ENCODE data around the gene TMTC2.
A peak's percentile ranks its signal among the peaks of the same experiment; 100 is the strongest.

TMTC2 gene

GRCh38 chr12:82883394-82884355 is 197.0 kb downstream of the TMTC2 start:
- DNase-seq (ENCODE audit: low spot score) = no peak

DNA sequence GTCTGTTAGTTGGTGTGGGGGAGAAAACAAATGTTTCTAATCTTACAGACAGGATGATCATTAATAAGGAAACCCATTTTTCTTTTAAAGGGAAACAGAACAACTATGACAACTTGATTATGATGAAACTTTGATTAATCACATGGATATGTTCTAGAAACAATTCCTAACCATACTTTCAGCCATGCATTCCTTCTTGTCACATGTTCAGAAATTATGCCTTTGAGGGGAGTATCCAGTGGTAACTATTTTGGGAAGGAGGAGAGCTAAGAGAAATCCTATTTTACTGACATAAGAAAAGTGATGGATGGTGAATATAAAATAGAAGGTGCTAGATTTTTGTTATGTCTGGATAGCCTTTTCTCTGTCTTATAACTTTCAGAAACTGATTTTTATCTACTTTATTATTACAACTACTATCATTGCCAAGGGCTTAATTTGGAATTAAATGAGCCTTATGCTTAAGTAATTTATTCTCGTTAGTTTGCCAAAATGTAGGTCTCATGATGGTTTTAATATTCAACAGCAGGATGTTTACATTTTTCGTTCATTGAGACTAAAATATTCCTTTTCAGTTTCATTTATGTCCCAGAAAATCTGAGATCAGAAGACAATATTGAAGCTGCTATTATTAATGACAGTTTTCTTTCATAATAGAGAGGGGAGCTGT is 200.1 kb downstream of the TMTC2 start:
- no peak for DNase-seq (ENCODE audit: low spot score)

GRCh38 chr12:82893896-82894295 is 207.2 kb downstream of the TMTC2 start:
- peak; percentile 10 for DNase-seq (ENCODE audit: low spot score)

DNA sequence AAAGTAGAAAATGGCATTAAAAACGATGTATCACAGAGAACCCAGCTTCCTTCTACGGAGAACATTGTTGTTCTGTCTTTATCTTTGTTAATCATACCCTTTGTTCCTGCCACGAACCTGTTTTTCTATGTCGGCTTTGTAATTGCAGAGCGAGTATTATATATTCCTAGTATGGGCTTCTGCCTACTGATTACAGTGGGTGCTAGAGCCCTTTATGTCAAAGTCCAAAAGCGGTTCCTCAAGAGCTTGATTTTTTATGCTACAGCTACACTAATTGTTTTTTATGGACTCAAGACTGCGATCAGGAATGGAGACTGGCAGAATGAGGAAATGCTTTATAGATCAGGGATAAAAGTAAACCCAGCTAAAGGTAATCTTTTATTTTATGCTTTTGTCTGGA is 209.6 kb downstream of the TMTC2 start:
- no peak for DNase-seq (ENCODE audit: low spot score)

DNA sequence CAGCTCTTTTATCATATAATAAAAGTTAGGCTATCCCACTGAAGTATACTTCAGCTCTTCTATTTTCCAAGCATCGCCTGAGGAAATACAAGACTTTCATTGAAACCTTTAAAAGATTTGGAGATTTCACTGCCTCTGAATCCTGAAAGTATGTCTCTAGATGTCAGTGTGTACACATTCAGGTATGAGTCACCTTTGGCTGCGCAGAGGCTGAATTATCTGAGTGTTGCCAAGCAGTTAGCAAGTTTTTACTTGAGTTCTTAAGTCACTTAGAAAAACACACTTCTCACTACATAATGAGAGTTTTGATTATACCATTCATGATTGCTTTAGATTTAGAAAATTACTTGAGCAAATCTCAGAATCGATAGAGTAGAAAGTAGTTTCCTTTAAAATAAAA is 210.3 kb downstream of the TMTC2 start:
- DNase-seq (ENCODE audit: low spot score) = no peak

DNA sequence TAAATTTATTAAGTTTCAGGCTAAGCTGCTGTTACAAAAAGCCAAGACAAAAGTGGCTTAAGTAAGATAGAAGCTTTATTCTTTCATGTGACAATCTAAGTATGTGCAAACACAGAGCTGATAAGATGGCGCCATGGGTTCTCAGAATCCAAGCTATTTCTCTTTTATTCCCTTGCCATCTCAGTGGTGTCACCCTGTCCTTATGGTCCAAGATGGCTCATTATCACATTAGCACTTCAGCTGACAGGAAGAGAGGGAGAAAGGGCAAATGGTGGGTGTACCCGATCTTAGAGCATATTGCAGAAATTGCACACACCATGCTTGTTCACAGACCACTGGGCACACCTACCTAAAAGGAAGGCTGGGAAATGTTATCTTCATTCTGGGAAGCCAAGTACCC is 211.7 kb downstream of the TMTC2 start:
- DNase-seq (ENCODE audit: low spot score) = no peak

GRCh38 chr12:82904219-82904790 is 217.6 kb downstream of the TMTC2 start:
- no peak for DNase-seq (ENCODE audit: low spot score)

DNA sequence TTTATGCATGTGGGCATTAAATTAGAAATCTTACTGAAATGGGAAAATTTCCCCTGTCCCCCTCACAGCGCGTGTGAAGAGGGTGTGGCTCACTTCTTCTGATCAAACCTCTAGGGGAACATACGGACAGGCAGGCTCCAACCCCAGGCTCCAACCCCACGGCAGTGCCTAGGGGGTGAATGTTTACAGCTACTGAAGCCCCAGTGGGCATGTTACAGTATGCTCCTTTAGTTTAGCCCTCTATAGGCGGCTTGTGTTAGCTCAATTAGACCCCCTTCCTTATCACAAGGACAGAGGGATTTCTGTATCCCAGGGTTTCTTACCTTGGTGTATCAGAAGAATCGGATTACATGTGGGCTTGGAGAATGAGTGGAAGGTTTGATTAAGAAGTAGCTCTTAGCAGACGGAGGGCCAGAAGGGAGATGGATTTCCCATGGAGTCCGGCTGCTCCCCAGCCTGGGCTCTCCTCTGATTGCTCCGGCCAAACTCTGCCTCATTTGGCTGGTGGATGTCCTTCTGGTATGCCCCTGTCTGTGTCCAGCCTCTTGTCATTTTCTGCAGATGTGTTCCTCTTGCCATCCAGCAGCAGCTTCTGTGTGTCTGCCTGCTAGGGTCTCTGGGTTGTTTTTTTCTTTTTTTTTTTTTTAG is 223.7 kb downstream of the TMTC2 start:
- DNase-seq (ENCODE audit: low spot score) = no peak

DNA sequence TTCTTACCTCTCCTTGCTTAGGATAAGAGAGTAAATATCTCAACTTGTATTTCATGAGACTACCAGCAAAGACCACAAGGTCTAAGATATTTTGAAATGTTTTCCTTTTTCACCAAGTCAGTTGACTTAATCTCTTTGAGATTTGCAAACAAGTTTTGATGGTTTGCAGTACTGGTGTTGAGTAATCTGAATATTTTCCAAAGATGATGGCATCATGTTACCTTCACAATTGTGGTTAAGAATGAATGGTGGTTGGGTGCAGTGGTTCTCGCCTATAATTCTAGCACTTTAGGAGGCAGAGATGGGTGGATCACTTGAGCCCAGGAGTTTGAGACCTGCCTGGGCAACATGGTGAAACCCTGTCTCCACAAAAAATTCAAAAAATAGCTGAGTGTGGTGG is 225.7 kb downstream of the TMTC2 start:
- DNase-seq (ENCODE audit: low spot score) = no peak

DNA sequence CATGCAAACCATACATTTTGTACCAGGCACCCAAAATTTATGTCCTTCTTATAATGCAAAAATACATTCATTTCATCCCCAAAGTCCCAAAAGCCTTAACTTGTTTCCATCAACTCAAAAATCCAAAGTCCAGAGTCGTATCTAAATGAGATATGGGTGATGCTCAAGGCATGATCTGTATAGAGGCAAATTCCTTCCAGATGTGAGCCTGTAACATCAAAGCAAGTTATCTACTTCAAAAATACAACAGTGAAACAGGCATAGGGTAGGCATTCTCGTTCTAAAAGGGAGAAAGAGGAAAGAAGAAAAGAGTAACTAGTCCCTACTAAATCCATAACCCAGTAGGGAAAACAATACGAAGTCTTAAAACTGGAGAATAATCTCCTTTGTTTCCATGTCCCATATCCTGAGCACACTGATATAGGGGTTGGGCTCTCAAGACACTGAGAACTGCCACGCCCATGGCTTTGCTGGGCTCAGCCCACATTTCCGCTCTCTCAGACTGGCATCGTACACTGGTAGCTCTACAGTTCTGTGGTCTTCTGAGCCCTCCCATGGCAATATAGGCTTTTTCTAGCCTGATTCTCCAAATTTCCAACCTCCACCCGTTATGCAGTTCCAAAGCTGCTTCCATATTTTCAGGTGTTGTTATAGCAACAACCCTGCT is 232.8 kb downstream of the TMTC2 start:
- DNase-seq (ENCODE audit: low spot score) = no peak

DNA sequence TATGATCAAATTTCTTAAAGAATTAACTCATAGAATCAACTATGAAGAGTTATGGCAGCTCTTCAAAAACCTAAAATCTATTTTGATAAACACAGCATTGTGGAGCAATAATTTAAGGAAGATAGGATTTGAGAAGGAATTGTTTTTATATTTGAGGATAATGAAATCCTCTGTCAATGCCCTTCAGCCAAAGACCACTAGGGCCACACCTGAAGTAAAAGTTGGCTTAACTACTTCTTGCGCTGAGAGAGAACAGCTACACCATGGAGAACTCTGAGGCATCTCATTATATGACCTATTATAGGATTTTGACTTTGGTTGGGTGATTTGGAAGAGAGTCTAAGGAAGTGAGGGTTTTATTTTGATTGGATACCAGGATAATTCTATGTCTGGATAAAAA is 237.2 kb downstream of the TMTC2 start:
- DNase-seq (ENCODE audit: low spot score) = no peak

GRCh38 chr12:82926630-82927029 is 239.9 kb downstream of the TMTC2 start:
- DNase-seq (ENCODE audit: low spot score) = no peak

DNA sequence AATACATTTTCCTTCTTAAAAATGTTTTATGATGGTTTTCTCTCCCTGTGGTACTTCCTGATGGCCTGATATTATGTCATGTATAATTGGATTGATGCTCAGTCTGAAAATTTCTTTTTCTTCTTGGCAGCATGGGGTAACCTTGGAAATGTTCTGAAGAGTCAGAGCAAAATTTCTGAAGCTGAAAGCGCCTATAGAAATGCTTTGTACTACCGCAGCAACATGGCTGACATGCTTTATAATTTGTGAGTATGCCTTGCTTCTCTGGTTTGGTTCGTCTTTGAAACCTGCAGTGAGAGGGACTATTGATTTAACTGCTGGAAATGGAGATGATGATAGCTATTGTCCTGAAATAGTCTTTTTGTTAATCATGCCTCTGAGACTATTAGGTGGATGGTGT is 243.6 kb downstream of the TMTC2 start:
- no peak for DNase-seq (ENCODE audit: low spot score)

- DNase-seq (ENCODE audit: low spot score) = no peak
These were observed 244.8 kb downstream of the TMTC2 start for GRCh38 chr12:82931349-82932116.

DNA sequence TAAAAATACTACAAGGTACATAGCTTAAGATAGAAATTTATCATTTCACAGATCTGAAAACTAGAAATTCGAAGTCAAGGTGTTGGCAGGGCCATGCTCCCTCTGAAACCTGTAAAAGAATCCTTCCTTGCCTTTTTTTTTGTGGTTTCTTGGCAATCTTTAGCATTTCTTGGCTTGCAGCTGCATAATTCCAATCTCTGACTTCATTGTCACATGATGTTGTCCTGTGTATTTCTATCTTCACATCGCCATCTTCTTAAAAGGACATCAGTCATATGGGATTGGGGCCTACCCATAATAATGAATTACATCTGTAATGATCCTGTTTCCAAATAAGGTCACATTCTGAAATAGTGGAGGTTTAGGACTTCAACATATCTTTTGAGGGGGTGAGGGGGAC is 250.4 kb downstream of the TMTC2 start:
- DNase-seq (ENCODE audit: low spot score) = no peak

DNA sequence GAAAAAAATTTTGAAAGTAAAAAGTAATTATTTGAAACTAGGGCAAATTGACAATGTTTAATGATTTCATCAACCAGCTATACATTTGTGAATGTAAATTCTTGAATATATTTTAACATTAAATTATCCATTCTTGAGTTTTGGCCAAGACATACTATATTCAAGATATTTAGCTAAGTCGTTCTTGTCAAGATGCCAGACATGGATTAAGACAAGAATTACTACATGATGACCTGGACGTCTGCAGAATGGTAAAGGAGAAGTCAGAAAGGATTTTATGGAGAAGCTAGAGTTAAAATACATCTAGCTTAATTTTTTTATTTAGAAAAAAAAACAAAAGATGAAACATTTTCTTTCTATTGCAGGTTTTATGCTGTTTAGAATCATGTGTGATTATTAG is 255.8 kb downstream of the TMTC2 start:
- DNase-seq (ENCODE audit: low spot score) = no peak

DNA sequence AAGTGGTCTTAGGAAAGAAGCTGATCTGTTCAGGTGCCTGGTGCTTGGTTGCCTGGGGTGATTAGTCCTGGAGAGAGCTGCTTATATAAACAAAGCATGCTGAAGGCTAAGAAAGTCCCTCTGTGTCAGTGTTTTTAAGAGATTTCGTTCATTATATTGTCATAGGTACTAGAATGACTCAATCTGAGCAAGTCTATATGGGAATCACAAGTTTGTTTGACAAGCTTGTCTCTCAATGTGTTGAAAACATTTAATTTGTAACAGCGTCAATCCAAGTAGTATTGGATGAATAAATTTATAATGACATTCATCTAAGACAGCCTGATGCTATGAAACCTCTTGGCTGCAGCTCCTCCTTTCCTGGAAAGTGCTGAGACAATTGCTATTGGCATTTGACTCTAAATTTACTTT is 256.3 kb downstream of the TMTC2 start:
- DNase-seq (ENCODE audit: low spot score) = no peak

DNA sequence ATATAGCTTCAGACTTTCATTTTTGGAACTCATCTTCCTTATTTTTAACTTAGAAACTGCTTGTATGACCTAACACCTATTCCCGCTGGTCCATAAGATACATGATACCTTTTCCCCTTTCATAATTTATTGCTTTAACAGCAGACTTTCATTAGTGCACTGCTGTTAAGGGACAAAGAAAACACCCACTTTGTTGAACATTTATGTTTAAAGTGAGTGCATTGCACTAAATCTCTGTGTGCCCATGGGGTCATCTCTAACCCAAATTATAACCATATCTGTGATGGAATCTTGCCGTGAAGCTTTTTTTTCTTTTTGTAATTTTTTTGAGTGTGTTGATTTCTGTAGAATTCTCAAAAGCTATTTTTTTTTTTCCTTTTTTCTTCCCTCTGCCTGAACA is 261.8 kb downstream of the TMTC2 start:
- DNase-seq (ENCODE audit: low spot score) = no peak

DNA sequence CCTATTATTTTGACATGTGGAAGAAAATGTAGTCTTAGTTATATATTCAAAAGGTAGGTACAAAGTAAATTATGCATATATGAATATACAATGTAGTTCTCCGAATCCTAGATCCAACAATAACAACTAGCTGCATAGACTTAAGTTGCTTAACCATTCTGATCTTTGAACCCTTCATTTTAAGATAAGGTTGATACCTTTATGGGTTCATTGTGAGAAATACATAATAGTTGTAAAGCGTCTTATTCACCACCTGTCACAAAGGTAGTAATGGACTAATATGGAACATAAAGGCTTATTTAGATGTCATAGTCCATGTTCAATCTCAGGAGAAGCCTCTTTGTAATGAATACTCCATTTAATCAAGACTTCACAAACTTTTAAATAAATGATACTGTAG is 263.6 kb downstream of the TMTC2 start:
- DNase-seq (ENCODE audit: low spot score) = no peak

DNA sequence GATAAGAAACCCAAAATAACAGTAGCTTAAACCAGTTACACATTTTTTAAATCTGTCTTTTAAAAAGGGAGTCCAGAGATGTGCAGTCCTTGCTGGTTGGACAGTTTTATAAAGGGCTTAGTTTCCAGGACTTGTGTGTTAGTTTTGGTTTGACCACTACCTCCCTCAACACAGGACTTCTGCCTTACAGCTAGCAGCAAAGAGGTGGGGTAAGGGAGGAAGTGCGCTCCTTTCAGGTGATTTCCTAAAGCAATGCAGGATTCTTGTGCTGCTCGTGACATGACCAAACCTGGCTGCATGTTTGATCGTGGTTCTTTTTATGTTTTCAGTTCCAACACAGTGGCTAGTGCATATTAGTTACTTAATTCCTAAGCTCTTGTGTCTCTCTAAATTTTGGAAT is 266.2 kb downstream of the TMTC2 start:
- DNase-seq (ENCODE audit: low spot score) = no peak

GRCh38 chr12:82953397-82953796 is 266.7 kb downstream of the TMTC2 start:
- no peak for DNase-seq (ENCODE audit: low spot score)
